Naive thymus-derived CD8-positive, alpha-beta T cell (primary cell): ENCODE results near the gene RBM12. TPM values are rescaled to one million over a fixed set of nuclear protein-coding genes. Genes with fewer than 3 reads are reported as not detected.

Experiments used
- ATAC-seq, 2 donors: fragments of 150-1000 bp; cut with Tn5 transposase in 1 of 2; sonication (Bioruptor Pico), chemical (Tn5 transposase) in 1 of 2; 1 replicate in 1 of 2; 2 replicates in 1 of 2; pipeline ENCODE4 v1.10.0; 2021; ENCODE audit warnings: mild to moderate bottlenecking in 2 of 2, moderate library complexity in 2 of 2
- POLR2A ChIA-PET: fragments of 350-600 bp; sonication (Branson Sonifier 250); formaldehyde crosslinking; loops from one replicate; lab custom pipeline; 2021; ENCODE audit warnings: antibody characterized with exemption; lab: Charles Lee
- DNase-seq, 10 donors: peaks; one replicate each; pipeline versions ENCODE4 v3.0.0 to v3.0.0-alpha.2; 2020 to 2022
- H3K27ac Mint-ChIP-seq, 10 donors: one replicate each; pipeline ENCODE4 v1.8.0; 2020 to 2022; ENCODE audit warnings: mild to moderate bottlenecking in 10 of 10, mixed read lengths in 10 of 10, moderate library complexity in 4 of 10, inconsistent platforms in 1 of 10
- H3K27me3 Mint-ChIP-seq, 5 donors: one replicate each; pipeline ENCODE4 v1.8.0; 2021 to 2022; ENCODE audit warnings: mixed read lengths in 5 of 5
- H3K36me3 Mint-ChIP-seq, 3 donors: one replicate each; pipeline ENCODE4 v1.8.0; 2020 to 2022; ENCODE audit warnings: mixed read lengths in 3 of 3, mild to moderate bottlenecking in 2 of 3, inconsistent platforms in 1 of 3
- H3K4me1 Mint-ChIP-seq, 4 donors: one replicate each; pipeline ENCODE4 v1.8.0; 2021 to 2022; ENCODE audit warnings: mixed read lengths in 4 of 4
- H3K4me3 Mint-ChIP-seq, 10 donors: one replicate each; pipeline ENCODE4 v1.8.0; 2020 to 2022; ENCODE audit warnings: mild to moderate bottlenecking in 10 of 10, mixed read lengths in 10 of 10, moderate library complexity in 6 of 10, inconsistent platforms in 1 of 10
- H3K9me3 Mint-ChIP-seq, 9 donors: one replicate each; pipeline ENCODE4 v1.8.0; 2020 to 2022; ENCODE audit warnings: mixed read lengths in 9 of 9, mild to moderate bottlenecking in 3 of 9, inconsistent platforms in 1 of 9, moderate library complexity in 1 of 9
- polyA plus RNA-seq, 3 donors: library from polyadenylated mRNA; unstranded; fragments of 300-500 nt; fragmentation: Illumina TruSeq; gene quantifications; one replicate each; pipeline ENCODE4 v1.2.3, GENCODE V29; 2021
- total RNA-seq, 8 experiments: library from RNA in 2 of 8; stranded (reverse) in 2 of 8; gene quantifications; one replicate each; pipeline ENCODE4 v1.2.3 and lab custom pipeline; 2021 to 2026

Gene RBM12
- total and polyA plus RNA-seq, 5 experiments from 2014 or later: 35.2 to 132 (median 43.7) TPM

GRCh38 chr20:35651958-35652357, 12.7 kb downstream of the RBM12 start:
- POLR2A ChIA-PET: interaction anchor here (1.1 kb wide), 1 partner anchor 36 kb away, joined by 3 read pairs; the partner anchor contains the start of gene SPAG4
- peaks cover 17 to 56% (median 45%) of the 10 kb centered on the region in 4 donors for H3K4me1 Mint-ChIP-seq
- peak overlapping the region in 2 of 10 donors; percentile 12 to 52 for H3K27ac Mint-ChIP-seq

GRCh38 chr20:35650632-35651031, 14.1 kb downstream of the RBM12 start:
- DNase-seq (no peak), ATAC-seq (no peak)
- Mint-ChIP-seq H3K27me3 (no peaks in the 10 kb centered on the region), H3K36me3 (peaks cover 0 to 49% (median 0%) of the 10 kb centered on the region in 3 donors), H3K4me1 (peaks cover 17 to 58% (median 44%) of the 10 kb centered on the region in 4 donors), H3K27ac (peak overlapping the region in 3 of 10 donors; percentile 4 to 51 (median 31)), H3K4me3 (no peak overlapping the region), H3K9me3 (no peaks in the 10 kb centered on the region)
- POLR2A ChIA-PET: no interaction called here

More at GRCh38 chr20:35651958-35652357, 12.7 kb downstream of the RBM12 start:
- H3K4me3 Mint-ChIP-seq: no peak overlapping the region
- no peak for ATAC-seq
- DNase-seq: no peak
- H3K36me3 Mint-ChIP-seq: peaks cover 0 to 52% (median 0%) of the 10 kb centered on the region in 3 donors
- no peaks in the 10 kb centered on the region for H3K9me3 Mint-ChIP-seq
- H3K27me3 Mint-ChIP-seq: no peaks in the 10 kb centered on the region

GRCh38 chr20:35648836-35649235, 15.9 kb downstream of the RBM12 start:
- peaks cover 29 to 76% (median 62%) of the 10 kb centered on the region in 4 donors for H3K4me1 Mint-ChIP-seq
- no peaks in the 10 kb centered on the region for H3K27me3 Mint-ChIP-seq
- no peaks in the 10 kb centered on the region for H3K9me3 Mint-ChIP-seq
- DNase-seq: no peak
- H3K27ac Mint-ChIP-seq: peak overlapping the region in 7 of 10 donors; percentile 4 to 75 (median 34)
- POLR2A ChIA-PET: no interaction called here
- H3K4me3 Mint-ChIP-seq: no peak overlapping the region
- ATAC-seq: no peak
- H3K36me3 Mint-ChIP-seq: peaks cover 0 to 55% (median 0%) of the 10 kb centered on the region in 3 donors

GRCh38 chr20:35644806-35645205, 19.9 kb downstream of the RBM12 start:
- Mint-ChIP-seq H3K36me3 (peaks cover 0 to 39% (median 0%) of the 10 kb centered on the region in 3 donors), H3K27me3 (no peaks in the 10 kb centered on the region), H3K27ac (peak overlapping the region in 9 of 10 donors; percentile 5 to 81 (median 51)), H3K4me3 (peak overlapping the region in 2 of 10 donors; percentile 1 to 11), H3K9me3 (no peaks in the 10 kb centered on the region), H3K4me1 (peaks cover 48 to 91% (median 80%) of the 10 kb centered on the region in 4 donors)
- DNase-seq (no peak), ATAC-seq (no peak)
- POLR2A ChIA-PET: interaction anchor here (1.5 kb wide), 1 partner anchor 19 kb away, joined by 4 read pairs; the partner anchor contains the start of genes CPNE1 and RBM12

- POLR2A ChIA-PET: no interaction called here
- ATAC-seq: no peak
- Mint-ChIP-seq H3K27me3 (no peaks in the 10 kb centered on the region), H3K9me3 (no peaks in the 10 kb centered on the region), H3K4me1 (peaks cover 51 to 87% (median 80%) of the 10 kb centered on the region in 4 donors), H3K27ac (peak overlapping the region in 5 of 10 donors; percentile 1 to 81 (median 41)), H3K36me3 (peaks cover 0 to 23% (median 0%) of the 10 kb centered on the region in 3 donors), H3K4me3 (no peak overlapping the region)
- no peak for DNase-seq
Observed at GRCh38 chr20:35643045-35643444, 21.7 kb downstream of the RBM12 start.

- no peaks in the 10 kb centered on the region for H3K27me3 Mint-ChIP-seq
- POLR2A ChIA-PET: interaction anchor here (0.6 kb wide), 1 partner anchor 196 kb away, joined by 3 read pairs; no protein-coding TSS in a partner anchor
- no peaks in the 10 kb centered on the region for H3K9me3 Mint-ChIP-seq
- H3K27ac Mint-ChIP-seq: peak overlapping the region in 7 of 10 donors; percentile 2 to 74 (median 66)
- H3K4me1 Mint-ChIP-seq: peaks cover 61 to 93% (median 84%) of the 10 kb centered on the region in 4 donors
- H3K4me3 Mint-ChIP-seq: no peak overlapping the region
- ATAC-seq (no peak), DNase-seq (no peak)
- peaks cover 0 to 15% (median 0%) of the 10 kb centered on the region in 3 donors for H3K36me3 Mint-ChIP-seq
Observed at GRCh38 chr20:35641743-35642142, 23.0 kb downstream of the RBM12 start.

GRCh38 chr20:35640724-35641123, 24.0 kb downstream of the RBM12 start:
- Mint-ChIP-seq H3K36me3 (peaks cover 0 to 15% (median 0%) of the 10 kb centered on the region in 3 donors), H3K27ac (peak overlapping the region in 9 of 10 donors; percentile 1 to 73 (median 61)), H3K9me3 (no peaks in the 10 kb centered on the region), H3K4me3 (no peak overlapping the region), H3K27me3 (no peaks in the 10 kb centered on the region), H3K4me1 (peaks cover 66 to 89% (median 86%) of the 10 kb centered on the region in 4 donors)
- POLR2A ChIA-PET: no interaction called here
- no peak for ATAC-seq
- DNase-seq: no peak

GRCh38 chr20:35638751-35639150, 25.9 kb downstream of the RBM12 start:
- DNase-seq (no peak), ATAC-seq (no peak)
- Mint-ChIP-seq H3K4me1 (peaks cover 59 to 84% (median 76%) of the 10 kb centered on the region in 4 donors), H3K27me3 (no peaks in the 10 kb centered on the region), H3K36me3 (peaks cover 0 to 10% (median 0%) of the 10 kb centered on the region in 3 donors), H3K9me3 (no peaks in the 10 kb centered on the region), H3K4me3 (no peak overlapping the region), H3K27ac (peak overlapping the region in 3 of 10 donors; percentile 7 to 39 (median 30))
- POLR2A ChIA-PET: interaction anchor here (1.0 to 1.2 kb wide), 2 partner anchors 8 to 14 kb away, joined by 4 to 6 read pairs; no protein-coding TSS in a partner anchor

GRCh38 chr20:35637276-35637675, 27.4 kb downstream of the RBM12 start:
- H3K4me3 Mint-ChIP-seq: no peak overlapping the region
- H3K36me3 Mint-ChIP-seq: peaks cover 0 to 9% (median 0%) of the 10 kb centered on the region in 3 donors
- H3K27me3 Mint-ChIP-seq: no peaks in the 10 kb centered on the region
- no peaks in the 10 kb centered on the region for H3K9me3 Mint-ChIP-seq
- ATAC-seq: no peak
- POLR2A ChIA-PET: no interaction called here
- no peak for DNase-seq
- peak overlapping the region in 7 of 10 donors; percentile 10 to 83 (median 65) for H3K27ac Mint-ChIP-seq
- H3K4me1 Mint-ChIP-seq: peaks cover 50 to 76% (median 67%) of the 10 kb centered on the region in 4 donors

GRCh38 chr20:35636095-35636494, 28.6 kb downstream of the RBM12 start:
- no peak for ATAC-seq
- Mint-ChIP-seq H3K4me1 (peaks cover 42 to 66% (median 57%) of the 10 kb centered on the region in 4 donors), H3K4me3 (no peak overlapping the region), H3K36me3 (peaks cover 0 to 18% (median 0%) of the 10 kb centered on the region in 3 donors), H3K9me3 (no peaks in the 10 kb centered on the region), H3K27me3 (no peaks in the 10 kb centered on the region), H3K27ac (peak overlapping the region in 4 of 10 donors; percentile 6 to 89 (median 50))
- POLR2A ChIA-PET: interaction anchor here (1.1 kb wide), 1 partner anchor 72 kb away, joined by 3 read pairs; no protein-coding TSS in a partner anchor
- DNase-seq: no peak

GRCh38 chr20:35635652-35636051, 29.0 kb downstream of the RBM12 start:
- no peaks in the 10 kb centered on the region for H3K27me3 Mint-ChIP-seq
- H3K36me3 Mint-ChIP-seq: peaks cover 0 to 22% (median under 1%) of the 10 kb centered on the region in 3 donors
- no peak overlapping the region for H3K4me3 Mint-ChIP-seq
- H3K4me1 Mint-ChIP-seq: peaks cover 40 to 62% (median 52%) of the 10 kb centered on the region in 4 donors
- peak overlapping the region in 6 of 10 donors; percentile 6 to 89 (median 33) for H3K27ac Mint-ChIP-seq
- DNase-seq: no peak
- no peaks in the 10 kb centered on the region for H3K9me3 Mint-ChIP-seq
- POLR2A ChIA-PET: interaction anchor here (1.1 kb wide), 1 partner anchor 73 kb away, joined by 3 read pairs; no protein-coding TSS in a partner anchor
- no peak for ATAC-seq

- Mint-ChIP-seq H3K27ac (peak overlapping the region in 7 of 10 donors; percentile 35 to 81 (median 66)), H3K4me1 (peaks cover 23 to 35% (median 30%) of the 10 kb centered on the region in 4 donors), H3K9me3 (no peaks in the 10 kb centered on the region), H3K27me3 (no peaks in the 10 kb centered on the region), H3K36me3 (peaks cover 0 to 50% (median 9%) of the 10 kb centered on the region in 3 donors), H3K4me3 (no peak overlapping the region)
- ATAC-seq (no peak), DNase-seq (no peak)
- POLR2A ChIA-PET: interaction anchor here (0.7 to 1.0 kb wide), 2 partner anchors 13 to 32 kb away, joined by 3 to 6 read pairs; partner anchors contain the start of genes CPNE1 and RBM12
Observed at GRCh38 chr20:35632539-35633115, 32.1 kb downstream of the RBM12 start.
